ENCODE measurements around the gene ASIP. TPM values are rescaled to one million over a fixed set of nuclear protein-coding genes. Genes with fewer than 3 reads are reported as not detected.

ASIP gene
- total RNA-seq, 1 donor from 2014 or later = not detected

GRCh38 chr20:34264141-34264540 is 22.9 kb downstream of the ASIP start:
- no peak overlapping the region for H3K27ac Mint-ChIP-seq (ENCODE audit: unreplicated experiment)
- no peak overlapping the region for H3K4me3 Mint-ChIP-seq (ENCODE audit: unreplicated experiment)
- TF ChIP-seq CTCF (IDR thresholded peaks at IDR 0.05) = no peak
- H3K9me3 Mint-ChIP-seq (ENCODE audit: unreplicated experiment) = no peaks in the 10 kb centered on the region
- DNase-seq (ENCODE audit: extremely low spot score, unreplicated experiment) = no peak
- no peaks in the 10 kb centered on the region for H3K36me3 Mint-ChIP-seq (ENCODE audit: unreplicated experiment)
- H3K27me3 Mint-ChIP-seq (ENCODE audit: unreplicated experiment) = no peaks in the 10 kb centered on the region
- H3K4me1 Mint-ChIP-seq (ENCODE audit: unreplicated experiment) = peaks cover 5% of the 10 kb centered on the region

- Mint-ChIP-seq H3K9me3 (ENCODE audit: unreplicated experiment) (no peaks in the 10 kb centered on the region), H3K27ac (ENCODE audit: unreplicated experiment) (no peak overlapping the region), H3K4me1 (ENCODE audit: unreplicated experiment) (peaks cover 14% of the 10 kb centered on the region), H3K4me3 (ENCODE audit: unreplicated experiment) (no peak overlapping the region), H3K36me3 (ENCODE audit: unreplicated experiment) (peaks cover 4% of the 10 kb centered on the region), H3K27me3 (ENCODE audit: unreplicated experiment) (no peaks in the 10 kb centered on the region)
- no peak for DNase-seq (ENCODE audit: extremely low spot score, unreplicated experiment)
- TF ChIP-seq CTCF (IDR thresholded peaks at IDR 0.05) = no peak
These were observed 26.9 kb downstream of the ASIP start for GRCh38 chr20:34268145-34268544.

GRCh38 chr20:34268851-34269636 is 27.8 kb downstream of the ASIP start:
- H3K4me1 Mint-ChIP-seq (ENCODE audit: unreplicated experiment) = peaks cover 14% of the 10 kb centered on the region
- no peaks in the 10 kb centered on the region for H3K9me3 Mint-ChIP-seq (ENCODE audit: unreplicated experiment)
- no peak for TF ChIP-seq CTCF (IDR thresholded peaks at IDR 0.05)
- peak overlapping the region; percentile 22 for H3K4me3 Mint-ChIP-seq (ENCODE audit: unreplicated experiment)
- DNase-seq (ENCODE audit: extremely low spot score, unreplicated experiment) = no peak
- no peak overlapping the region for H3K27ac Mint-ChIP-seq (ENCODE audit: unreplicated experiment)
- H3K36me3 Mint-ChIP-seq (ENCODE audit: unreplicated experiment) = peaks cover 11% of the 10 kb centered on the region
- no peaks in the 10 kb centered on the region for H3K27me3 Mint-ChIP-seq (ENCODE audit: unreplicated experiment)

DNA sequence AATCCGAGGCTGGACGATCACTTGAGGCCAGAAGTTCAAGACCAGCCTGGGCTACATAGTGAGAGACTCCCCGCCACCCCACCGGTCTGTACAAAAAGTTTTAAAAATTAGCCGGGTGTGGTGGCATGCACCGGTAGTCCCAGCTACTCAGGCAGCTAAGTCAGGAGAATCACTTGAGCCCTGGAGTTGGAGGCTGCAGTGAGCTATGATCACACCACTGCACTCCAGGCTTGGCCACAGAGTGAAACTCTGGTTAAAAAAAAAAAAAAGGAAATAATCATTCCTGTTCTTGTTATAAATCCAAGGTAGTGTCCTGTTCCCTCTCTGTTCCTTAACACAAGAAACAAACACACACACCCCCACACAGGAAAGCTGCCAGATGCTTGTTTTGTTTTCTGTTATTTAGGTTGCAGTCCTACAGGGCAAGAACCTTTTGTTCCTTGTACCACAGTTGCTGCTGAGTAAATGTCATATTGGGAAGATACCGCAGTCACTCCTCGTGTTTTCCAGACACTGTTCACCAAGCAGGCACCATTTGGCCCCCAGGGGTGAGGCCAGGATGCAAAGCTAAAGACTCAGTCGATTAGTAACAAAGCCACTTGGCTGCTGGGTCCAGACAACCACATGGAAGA is 28.9 kb downstream of the ASIP start:
- H3K9me3 Mint-ChIP-seq (ENCODE audit: unreplicated experiment) = no peaks in the 10 kb centered on the region
- H3K4me1 Mint-ChIP-seq (ENCODE audit: unreplicated experiment) = peaks cover 14% of the 10 kb centered on the region
- DNase-seq (ENCODE audit: extremely low spot score, unreplicated experiment) = no peak
- no peaks in the 10 kb centered on the region for H3K27me3 Mint-ChIP-seq (ENCODE audit: unreplicated experiment)
- no peak overlapping the region for H3K4me3 Mint-ChIP-seq (ENCODE audit: unreplicated experiment)
- no peak overlapping the region for H3K27ac Mint-ChIP-seq (ENCODE audit: unreplicated experiment)
- TF ChIP-seq CTCF (IDR thresholded peaks at IDR 0.05) = no peak
- peaks cover 12% of the 10 kb centered on the region for H3K36me3 Mint-ChIP-seq (ENCODE audit: unreplicated experiment)

GRCh38 chr20:34271956-34272355 is 30.7 kb downstream of the ASIP start:
- peaks cover 17% of the 10 kb centered on the region for H3K4me1 Mint-ChIP-seq (ENCODE audit: unreplicated experiment)
- no peak for TF ChIP-seq CTCF (IDR thresholded peaks at IDR 0.05)
- no peak overlapping the region for H3K27ac Mint-ChIP-seq (ENCODE audit: unreplicated experiment)
- no peaks in the 10 kb centered on the region for H3K9me3 Mint-ChIP-seq (ENCODE audit: unreplicated experiment)
- peaks cover 12% of the 10 kb centered on the region for H3K36me3 Mint-ChIP-seq (ENCODE audit: unreplicated experiment)
- DNase-seq (ENCODE audit: extremely low spot score, unreplicated experiment) = no peak
- H3K27me3 Mint-ChIP-seq (ENCODE audit: unreplicated experiment) = no peaks in the 10 kb centered on the region
- no peak overlapping the region for H3K4me3 Mint-ChIP-seq (ENCODE audit: unreplicated experiment)

All from osteocyte (in vitro differentiated cells).